ENCODE measurements around the gene SOS1.
"Not testable (repeated sequence)": the region's sequence is repeated elsewhere in the genome, so short reads cannot be mapped to it uniquely, and the experiment has no call there.

Gene SOS1

GRCh38 chr2:39120771-39121522 is at the start of gene SOS1:
SOS1 (minus strand) TSS chr2:39121051; CDS start chr2:39120422, 629 bp downstream.
- in situ Hi-C loops (cut with MboI; ENCODE audit: low sequenced_read_pairs) = no loop called here

- in situ Hi-C loops (cut with MboI; ENCODE audit: low sequenced_read_pairs) = no loop called here
These were observed 43.2 kb upstream of the SOS1 start for GRCh38 chr2:39164089-39164488.

- in situ Hi-C loops (cut with MboI; ENCODE audit: low sequenced_read_pairs) = no loop called here
These were observed 40.1 kb upstream of the SOS1 start for GRCh38 chr2:39160982-39161381.

GRCh38 chr2:39159283-39159682 is 38.4 kb upstream of the SOS1 start:
- in situ Hi-C loops (cut with MboI; ENCODE audit: low sequenced_read_pairs) = no loop called here

GRCh38 chr2:39158351-39158750 is 37.5 kb upstream of the SOS1 start:
- in situ Hi-C loops (cut with MboI; ENCODE audit: low sequenced_read_pairs) = no loop called here

- in situ Hi-C loops (cut with MboI; ENCODE audit: low sequenced_read_pairs) = no loop called here
These were observed 36.0 kb upstream of the SOS1 start for GRCh38 chr2:39156846-39157245.

- in situ Hi-C loops (cut with MboI; ENCODE audit: low sequenced_read_pairs) = no loop called here
These were observed 35.3 kb upstream of the SOS1 start for GRCh38 chr2:39156107-39156506.

GRCh38 chr2:39155573-39155972 is 34.7 kb upstream of the SOS1 start:
- in situ Hi-C loops (cut with MboI; ENCODE audit: low sequenced_read_pairs) = not testable (repeated sequence)

- in situ Hi-C loops (cut with MboI; ENCODE audit: low sequenced_read_pairs) = no loop called here
These were observed 34.1 kb upstream of the SOS1 start for GRCh38 chr2:39154944-39155343.

GRCh38 chr2:39153312-39153711 is 32.5 kb upstream of the SOS1 start:
- in situ Hi-C loops (cut with MboI; ENCODE audit: low sequenced_read_pairs) = no loop called here

GRCh38 chr2:39152504-39152903 is 31.7 kb upstream of the SOS1 start:
- in situ Hi-C loops (cut with MboI; ENCODE audit: low sequenced_read_pairs) = no loop called here

- in situ Hi-C loops (cut with MboI; ENCODE audit: low sequenced_read_pairs) = no loop called here
These were observed 30.1 kb upstream of the SOS1 start for GRCh38 chr2:39150890-39151497.

GRCh38 chr2:39150102-39150562 is 29.3 kb upstream of the SOS1 start:
- in situ Hi-C loops (cut with MboI; ENCODE audit: low sequenced_read_pairs) = no loop called here

- in situ Hi-C loops (cut with MboI; ENCODE audit: low sequenced_read_pairs) = no loop called here
These were observed 25.8 kb upstream of the SOS1 start for GRCh38 chr2:39146630-39147029.

GRCh38 chr2:39145906-39146421 is 25.1 kb upstream of the SOS1 start:
- in situ Hi-C loops (cut with MboI; ENCODE audit: low sequenced_read_pairs) = no loop called here

- in situ Hi-C loops (cut with MboI; ENCODE audit: low sequenced_read_pairs) = no loop called here
These were observed 23.6 kb upstream of the SOS1 start for GRCh38 chr2:39144416-39144815.

GRCh38 chr2:39142904-39143605 is 22.2 kb upstream of the SOS1 start:
- in situ Hi-C loops (cut with MboI; ENCODE audit: low sequenced_read_pairs) = no loop called here

- in situ Hi-C loops (cut with MboI; ENCODE audit: low sequenced_read_pairs) = no loop called here
These were observed 20.8 kb upstream of the SOS1 start for GRCh38 chr2:39141334-39142271.

- in situ Hi-C loops (cut with MboI; ENCODE audit: low sequenced_read_pairs) = not testable (repeated sequence)
These were observed 20.1 kb upstream of the SOS1 start for GRCh38 chr2:39140948-39141333.

- in situ Hi-C loops (cut with MboI; ENCODE audit: low sequenced_read_pairs) = no loop called here
These were observed 19.5 kb upstream of the SOS1 start for GRCh38 chr2:39140322-39140847.

Measured in HL-60/S4 treated with phorbol 12-myristate 13-acetate at 8.2 ng/mL for 4 days and 3 days (cell line).